ENCODE results near the gene ETV4.

Gene ETV4

DNA sequence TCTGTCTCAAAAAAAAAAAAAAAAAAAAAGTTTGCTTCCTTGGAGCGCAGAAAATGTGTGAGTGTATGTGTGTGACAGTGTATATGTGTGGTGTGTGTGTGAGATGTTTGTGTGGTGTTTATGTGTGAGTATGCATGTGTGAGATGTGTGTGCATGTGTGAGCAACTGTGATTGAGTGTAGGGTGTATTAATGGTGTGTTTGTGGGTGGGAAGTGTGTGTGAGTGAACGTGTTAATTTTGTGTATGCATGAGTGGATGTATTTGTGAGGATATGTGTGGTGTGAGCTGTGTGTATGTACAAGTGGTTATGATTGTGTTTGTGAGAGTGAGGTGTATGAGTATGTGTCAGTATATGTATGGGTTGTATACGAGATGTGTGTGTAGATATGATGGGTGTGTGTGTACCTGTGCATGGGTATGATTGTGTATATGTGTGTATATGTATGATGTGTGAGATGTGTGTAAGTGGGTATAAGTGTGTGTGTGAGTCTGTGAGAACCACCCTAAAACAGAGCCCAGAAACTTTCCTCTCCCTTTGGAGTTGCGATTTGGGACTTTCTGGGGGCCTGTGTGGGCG is 22.5 kb upstream of the ETV4 start:
- TF ChIP-seq, protein P1, sequence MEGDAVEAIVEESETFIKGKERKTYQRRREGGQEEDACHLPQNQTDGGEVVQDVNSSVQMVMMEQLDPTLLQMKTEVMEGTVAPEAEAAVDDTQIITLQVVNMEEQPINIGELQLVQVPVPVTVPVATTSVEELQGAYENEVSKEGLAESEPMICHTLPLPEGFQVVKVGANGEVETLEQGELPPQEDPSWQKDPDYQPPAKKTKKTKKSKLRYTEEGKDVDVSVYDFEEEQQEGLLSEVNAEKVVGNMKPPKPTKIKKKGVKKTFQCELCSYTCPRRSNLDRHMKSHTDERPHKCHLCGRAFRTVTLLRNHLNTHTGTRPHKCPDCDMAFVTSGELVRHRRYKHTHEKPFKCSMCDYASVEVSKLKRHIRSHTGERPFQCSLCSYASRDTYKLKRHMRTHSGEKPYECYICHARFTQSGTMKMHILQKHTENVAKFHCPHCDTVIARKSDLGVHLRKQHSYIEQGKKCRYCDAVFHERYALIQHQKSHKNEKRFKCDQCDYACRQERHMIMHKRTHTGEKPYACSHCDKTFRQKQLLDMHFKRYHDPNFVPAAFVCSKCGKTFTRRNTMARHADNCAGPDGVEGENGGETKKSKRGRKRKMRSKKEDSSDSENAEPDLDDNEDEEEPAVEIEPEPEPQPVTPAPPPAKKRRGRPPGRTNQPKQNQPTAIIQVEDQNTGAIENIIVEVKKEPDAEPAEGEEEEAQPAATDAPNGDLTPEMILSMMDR (conservative IDR thresholded peaks at IDR 0.05; ENCODE audit: low read length), result no peak
- TF ChIP-seq EZH2phosphoT487 (IDR thresholded peaks at IDR 0.05; ENCODE audit: borderline replicate concordance), result no peak
- Histone ChIP-seq H4K20me1 (ENCODE audit: insufficient read depth, low read length, poor library complexity, severe bottlenecking) (no peaks in the 10 kb centered on the region), H3K36me3 (ENCODE audit: insufficient read depth, low read length) (no peaks in the 10 kb centered on the region), H3K9ac (ENCODE audit: low read depth, low read length, poor library complexity, severe bottlenecking) (no peak overlapping the region), H2AFZ (ENCODE audit: low read length) (no peak overlapping the region), H3K4me2 (ENCODE audit: low read depth, low read length, poor library complexity, severe bottlenecking) (no peak overlapping the region), H3K9me3 (ENCODE audit: insufficient read depth, low read depth, low read length) (no peaks in the 10 kb centered on the region), H3F3A (ENCODE audit: low read depth) (no peaks in the 10 kb centered on the region), H3K27me3 (ENCODE audit: insufficient read depth, low read length, poor library complexity, severe bottlenecking) (no peaks in the 10 kb centered on the region), H3K9me2 (replicated peaks; ENCODE audit: low read depth, low read length) (no peaks in the 10 kb centered on the region), H3K4me3 (ENCODE audit: low read length, poor library complexity, severe bottlenecking) (no peak overlapping the region), H3K79me2 (ENCODE audit: insufficient read depth, low read length) (no peaks in the 10 kb centered on the region), H3K4me1 (ENCODE audit: insufficient read depth, low read length, poor library complexity, severe bottlenecking) (peaks cover 2% of the 10 kb centered on the region)

GRCh38 chr17:43563600-43564594 is 17.8 kb upstream of the ETV4 start:
- Histone ChIP-seq H3K4me3 (ENCODE audit: low read length, poor library complexity, severe bottlenecking) (peak overlapping the region; percentile 45), H2AFZ (ENCODE audit: low read length) (no peak overlapping the region), H3F3A (ENCODE audit: low read depth) (no peaks in the 10 kb centered on the region)

GRCh38 chr17:43562679-43563599 is 16.8 kb upstream of the ETV4 start:
- no peaks in the 10 kb centered on the region for H3K79me2 ChIP-seq (ENCODE audit: insufficient read depth, low read length)
- TF ChIP-seq, protein P1 (conservative IDR thresholded peaks at IDR 0.05; ENCODE audit: low read length), result no peak
- TF ChIP-seq EZH2phosphoT487 (IDR thresholded peaks at IDR 0.05; ENCODE audit: borderline replicate concordance), result no peak
- H3K4me2 ChIP-seq (ENCODE audit: low read depth, low read length, poor library complexity, severe bottlenecking), result peak overlapping the region; percentile 80
- H2AFZ ChIP-seq (ENCODE audit: low read length), result peak overlapping the region; percentile 42; the same call in 1 of the 2 replicates
- no peaks in the 10 kb centered on the region for H3F3A ChIP-seq (ENCODE audit: low read depth)
- no peaks in the 10 kb centered on the region for H3K9me3 ChIP-seq (ENCODE audit: insufficient read depth, low read depth, low read length)
- peaks cover 15% of the 10 kb centered on the region for H3K4me1 ChIP-seq (ENCODE audit: insufficient read depth, low read length, poor library complexity, severe bottlenecking)
- peak overlapping the region; percentile 45 for H3K4me3 ChIP-seq (ENCODE audit: low read length, poor library complexity, severe bottlenecking)
- H3K9me2 ChIP-seq (replicated peaks; ENCODE audit: low read depth, low read length), result no peaks in the 10 kb centered on the region
- H4K20me1 ChIP-seq (ENCODE audit: insufficient read depth, low read length, poor library complexity, severe bottlenecking), result no peaks in the 10 kb centered on the region
- H3K9ac ChIP-seq (ENCODE audit: low read depth, low read length, poor library complexity, severe bottlenecking), result peak overlapping the region; percentile 12
- H3K27me3 ChIP-seq (ENCODE audit: insufficient read depth, low read length, poor library complexity, severe bottlenecking), result no peaks in the 10 kb centered on the region
- no peaks in the 10 kb centered on the region for H3K36me3 ChIP-seq (ENCODE audit: insufficient read depth, low read length)

More at GRCh38 chr17:43563600-43564594, 17.8 kb upstream of the ETV4 start:
- peaks cover 15% of the 10 kb centered on the region for H3K4me1 ChIP-seq (ENCODE audit: insufficient read depth, low read length, poor library complexity, severe bottlenecking)
- no peaks in the 10 kb centered on the region for H3K36me3 ChIP-seq (ENCODE audit: insufficient read depth, low read length)
- H3K9ac ChIP-seq (ENCODE audit: low read depth, low read length, poor library complexity, severe bottlenecking), result peak overlapping the region; percentile 12
- no peaks in the 10 kb centered on the region for H3K9me3 ChIP-seq (ENCODE audit: insufficient read depth, low read depth, low read length)
- H3K4me2 ChIP-seq (ENCODE audit: low read depth, low read length, poor library complexity, severe bottlenecking), result peak overlapping the region; percentile 80
- no peaks in the 10 kb centered on the region for H3K9me2 ChIP-seq (replicated peaks; ENCODE audit: low read depth, low read length)
- H3K79me2 ChIP-seq (ENCODE audit: insufficient read depth, low read length), result no peaks in the 10 kb centered on the region
- no peaks in the 10 kb centered on the region for H3K27me3 ChIP-seq (ENCODE audit: insufficient read depth, low read length, poor library complexity, severe bottlenecking)
- no peaks in the 10 kb centered on the region for H4K20me1 ChIP-seq (ENCODE audit: insufficient read depth, low read length, poor library complexity, severe bottlenecking)
- no peak for TF ChIP-seq EZH2phosphoT487 (IDR thresholded peaks at IDR 0.05; ENCODE audit: borderline replicate concordance)
- TF ChIP-seq, protein P1 (conservative IDR thresholded peaks at IDR 0.05; ENCODE audit: low read length), result no peak
